ENCODE data around the gene ACYP2.

Gene ACYP2

DNA sequence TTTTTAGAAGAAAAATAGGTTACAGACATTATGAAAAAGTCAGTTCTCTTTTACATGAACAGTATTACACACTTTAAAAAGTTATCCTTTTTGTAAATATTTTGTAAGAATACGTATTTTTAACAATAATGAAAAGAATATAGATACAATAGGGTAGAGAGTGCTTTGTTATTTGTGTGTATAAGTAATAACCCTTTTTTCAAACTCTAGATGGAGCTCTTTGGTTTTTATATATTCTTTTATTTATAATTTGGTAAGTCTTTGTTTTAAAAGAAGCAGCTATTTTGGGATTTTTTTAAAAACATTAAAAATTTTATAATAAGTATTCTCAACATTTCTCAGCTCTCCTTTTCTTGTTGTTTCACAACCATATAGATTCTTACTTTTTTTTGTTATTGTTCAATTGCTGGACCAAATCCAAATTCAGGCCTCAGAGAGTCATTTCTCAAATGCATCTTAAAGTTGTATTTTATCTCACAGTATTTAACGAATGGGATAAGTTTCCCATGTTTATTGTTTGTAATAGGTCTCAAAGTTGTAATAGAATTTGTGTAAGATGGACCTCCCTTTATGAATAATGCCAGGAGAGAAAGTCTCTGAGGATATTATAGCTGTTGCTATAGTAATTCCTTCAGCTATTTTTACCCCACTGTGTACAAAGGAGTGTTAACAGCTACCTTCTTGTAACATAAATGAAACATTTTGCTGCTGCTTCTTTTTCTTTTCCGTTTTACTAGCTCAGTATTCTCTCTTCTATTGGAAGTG is 46.4 kb downstream of the ACYP2 start:
- DNase-seq, result no peak

DNA sequence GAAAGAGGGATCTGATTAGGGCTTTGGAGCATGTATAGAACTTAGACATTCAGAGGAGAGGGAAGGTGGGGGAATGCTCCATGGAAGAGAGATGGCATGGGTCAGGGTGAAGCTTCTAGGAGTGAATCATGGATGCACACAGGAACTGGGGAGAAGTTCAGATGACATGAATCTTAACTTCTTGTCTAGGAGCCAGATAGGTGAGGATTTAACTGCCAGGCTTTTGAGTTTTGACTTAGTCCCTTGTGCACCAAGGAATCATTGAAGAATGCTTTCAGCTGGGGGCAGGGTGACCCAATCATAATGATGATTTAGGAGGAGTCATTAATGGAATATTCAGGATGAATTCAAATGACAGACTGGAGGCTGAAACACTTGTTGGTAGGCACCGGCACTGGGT is 48.7 kb downstream of the ACYP2 start:
- DNase-seq, result peak; percentile 1

DNA sequence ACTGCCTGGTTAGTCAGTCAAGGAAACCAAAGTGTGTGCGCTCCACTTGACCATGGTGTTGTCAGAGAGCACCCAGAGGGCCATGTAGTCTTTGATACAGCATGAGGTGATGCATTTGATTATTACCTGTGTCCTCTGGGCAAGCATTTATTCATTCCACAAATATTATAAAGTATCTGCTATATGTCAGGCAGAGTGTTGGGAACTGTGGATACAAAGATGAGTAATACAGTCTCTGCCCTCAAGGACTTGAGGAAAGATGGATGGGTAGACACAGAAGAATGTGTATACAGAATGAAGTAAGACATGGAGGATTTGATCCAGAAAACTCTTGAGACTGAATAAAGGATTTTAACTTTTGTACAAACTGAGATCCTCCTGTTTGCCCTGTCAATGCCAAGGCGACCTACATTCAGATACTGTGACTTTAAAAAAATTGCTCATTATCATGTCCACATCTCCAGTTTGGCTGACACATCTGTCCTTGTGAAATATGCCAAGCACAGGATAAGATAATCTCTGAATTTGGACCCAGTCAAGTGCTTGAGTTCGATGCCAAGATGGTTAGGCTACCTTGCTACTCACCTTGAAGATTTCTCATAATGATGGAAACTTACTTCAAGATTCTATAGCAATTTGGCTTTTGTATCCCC is 50.8 kb downstream of the ACYP2 start:
- DNase-seq, result no peak

DNA sequence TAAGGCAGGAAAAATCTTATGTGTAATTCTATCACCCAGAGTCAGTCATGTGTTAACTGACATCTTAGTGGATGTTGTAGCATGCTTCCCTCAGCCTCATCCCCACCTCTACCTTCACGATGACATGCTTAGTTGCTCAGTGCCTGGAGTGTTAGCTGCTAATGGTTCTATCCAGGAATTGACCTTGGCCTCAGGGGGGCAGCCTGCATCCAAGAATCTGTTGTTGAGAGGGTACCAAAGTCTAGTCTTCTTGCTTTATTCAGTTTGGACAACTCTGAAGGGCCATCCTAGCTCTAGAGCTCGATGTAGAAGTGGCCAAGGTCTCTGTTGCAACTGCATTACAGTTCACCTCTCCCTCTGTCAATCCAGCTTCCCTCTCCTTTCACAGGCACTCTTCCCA is 61.2 kb downstream of the ACYP2 start:
- peak; percentile 46 for DNase-seq

DNA sequence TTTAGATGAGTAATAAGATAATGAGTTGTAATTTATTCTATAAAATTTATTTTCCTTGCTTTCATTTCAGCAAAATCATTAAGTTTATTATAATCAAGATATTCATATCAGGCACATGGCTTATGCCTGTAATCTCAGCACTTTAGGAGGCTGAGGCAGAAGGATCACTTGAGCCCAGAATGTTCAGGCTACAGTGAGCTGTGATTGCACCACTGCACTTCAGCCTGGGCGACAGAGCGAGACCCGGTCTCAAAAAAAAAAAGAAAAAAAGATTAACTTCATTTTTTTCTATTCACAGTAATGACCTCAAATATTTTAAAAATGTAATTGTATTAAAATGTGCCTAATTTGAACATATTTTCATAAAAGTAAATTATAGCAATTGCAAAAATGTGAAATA is 67.9 kb downstream of the ACYP2 start:
- no peak for DNase-seq

DNA sequence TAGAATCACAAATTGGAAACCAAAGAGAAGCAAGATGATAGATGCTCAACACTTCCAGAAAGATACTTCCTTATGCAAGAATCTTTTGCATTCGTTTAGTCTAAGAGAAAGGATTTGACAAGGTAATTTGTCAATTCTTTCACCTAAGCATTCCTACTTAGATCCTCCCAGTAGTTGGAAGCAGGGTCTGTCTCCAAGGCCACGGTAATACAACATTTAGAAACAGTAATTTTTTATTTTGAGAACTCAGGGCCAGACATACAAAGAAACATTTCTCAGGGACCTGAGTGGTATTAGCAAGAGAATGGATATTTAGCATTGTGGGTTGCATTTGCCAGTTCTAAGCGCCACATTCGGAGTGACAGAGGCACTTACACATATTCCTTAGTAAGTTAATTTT is 68.6 kb downstream of the ACYP2 start:
- DNase-seq, result no peak

DNA sequence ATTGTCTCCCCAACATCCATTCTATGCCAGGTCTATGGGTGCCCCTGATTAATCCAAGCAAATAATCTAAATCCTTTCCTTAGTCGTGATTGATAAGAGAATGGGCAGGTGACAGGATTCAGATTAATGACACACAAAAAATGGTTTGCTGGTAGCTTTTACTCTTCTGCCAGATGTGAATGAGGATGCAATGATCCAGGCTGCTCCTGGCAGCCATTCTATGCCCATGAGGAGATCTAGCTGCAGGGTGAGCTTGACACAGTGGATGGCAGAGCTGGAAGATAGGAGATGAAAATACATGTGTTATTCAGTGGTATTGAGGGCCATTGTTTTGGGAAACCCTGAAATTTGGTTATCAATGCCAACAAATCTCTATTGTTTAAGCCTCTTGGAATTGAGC is 69.7 kb downstream of the ACYP2 start:
- no peak for DNase-seq

DNA sequence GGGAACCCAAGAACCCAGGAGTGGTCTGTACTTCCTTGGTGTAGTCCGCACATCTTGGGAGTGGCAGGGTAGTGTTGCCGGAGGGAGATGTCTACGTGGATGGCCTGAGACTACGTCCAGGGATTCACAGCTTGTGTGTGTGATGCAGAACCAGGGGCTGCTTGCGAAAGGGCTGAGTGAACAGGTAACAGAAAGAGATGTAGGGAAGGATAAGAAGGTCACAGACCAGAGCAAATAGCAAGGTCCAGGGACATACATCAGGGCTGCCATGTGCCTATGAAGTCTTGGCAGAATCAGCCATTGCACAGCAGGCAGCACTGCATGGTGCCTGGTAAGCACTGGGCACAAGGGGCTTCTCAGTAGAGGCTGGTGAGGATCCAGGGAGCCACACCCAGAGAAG is 71.9 kb downstream of the ACYP2 start:
- DNase-seq, result no peak

DNA sequence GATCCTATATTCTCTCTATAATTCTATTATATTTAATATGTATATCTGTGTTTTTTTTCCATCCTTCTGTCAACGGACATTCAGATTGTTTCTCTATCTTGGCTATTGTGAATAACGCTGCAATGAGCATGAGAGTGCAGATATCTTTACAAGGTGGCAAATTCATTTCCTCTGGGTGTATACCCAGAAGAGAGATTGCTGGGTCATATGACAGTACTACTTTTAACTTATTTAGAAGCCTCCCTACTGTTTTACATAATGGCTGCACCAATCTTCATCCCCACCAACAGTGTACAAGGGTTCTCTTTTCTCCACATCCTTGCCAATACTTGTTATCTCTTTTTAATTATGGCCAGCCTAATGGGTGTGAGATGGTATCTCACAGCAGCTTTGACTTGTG is 74.1 kb downstream of the ACYP2 start:
- DNase-seq, result no peak

DNA sequence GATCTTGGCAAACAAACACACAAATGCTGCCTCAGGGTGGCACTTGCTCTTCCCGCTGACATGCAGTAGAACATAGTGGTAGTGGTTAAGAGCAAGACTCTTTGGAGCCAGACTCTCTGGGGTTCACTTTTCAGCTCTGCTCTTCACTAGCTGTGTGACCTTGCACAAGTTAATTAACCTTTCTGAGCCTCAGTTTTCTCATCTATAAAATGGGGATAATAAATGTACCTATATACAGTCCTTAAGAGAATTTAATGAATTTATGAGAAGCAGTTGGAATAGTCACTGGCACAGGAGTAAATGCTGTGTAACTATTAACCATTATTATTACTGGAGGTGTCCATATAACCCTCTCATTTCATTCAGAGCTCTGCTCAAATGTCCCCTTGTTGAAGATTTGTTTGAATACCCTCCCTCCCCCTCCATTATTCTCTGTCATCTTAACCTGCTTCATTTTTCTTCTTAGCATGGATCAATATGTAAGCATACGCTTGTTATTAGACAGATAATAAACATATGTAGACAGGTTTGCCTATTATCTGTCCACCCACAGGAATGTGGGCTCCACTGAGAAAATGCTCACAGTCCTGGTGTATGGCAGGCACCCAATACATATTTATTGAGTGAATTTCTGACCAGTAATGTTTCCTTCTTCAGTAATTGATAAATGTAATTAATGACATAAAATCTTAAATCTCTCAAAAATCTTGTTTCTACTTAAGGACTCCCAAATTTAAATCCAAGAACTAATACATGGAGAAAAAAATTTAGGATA is 76.1 kb downstream of the ACYP2 start:
- DNase-seq, result no peak

DNA sequence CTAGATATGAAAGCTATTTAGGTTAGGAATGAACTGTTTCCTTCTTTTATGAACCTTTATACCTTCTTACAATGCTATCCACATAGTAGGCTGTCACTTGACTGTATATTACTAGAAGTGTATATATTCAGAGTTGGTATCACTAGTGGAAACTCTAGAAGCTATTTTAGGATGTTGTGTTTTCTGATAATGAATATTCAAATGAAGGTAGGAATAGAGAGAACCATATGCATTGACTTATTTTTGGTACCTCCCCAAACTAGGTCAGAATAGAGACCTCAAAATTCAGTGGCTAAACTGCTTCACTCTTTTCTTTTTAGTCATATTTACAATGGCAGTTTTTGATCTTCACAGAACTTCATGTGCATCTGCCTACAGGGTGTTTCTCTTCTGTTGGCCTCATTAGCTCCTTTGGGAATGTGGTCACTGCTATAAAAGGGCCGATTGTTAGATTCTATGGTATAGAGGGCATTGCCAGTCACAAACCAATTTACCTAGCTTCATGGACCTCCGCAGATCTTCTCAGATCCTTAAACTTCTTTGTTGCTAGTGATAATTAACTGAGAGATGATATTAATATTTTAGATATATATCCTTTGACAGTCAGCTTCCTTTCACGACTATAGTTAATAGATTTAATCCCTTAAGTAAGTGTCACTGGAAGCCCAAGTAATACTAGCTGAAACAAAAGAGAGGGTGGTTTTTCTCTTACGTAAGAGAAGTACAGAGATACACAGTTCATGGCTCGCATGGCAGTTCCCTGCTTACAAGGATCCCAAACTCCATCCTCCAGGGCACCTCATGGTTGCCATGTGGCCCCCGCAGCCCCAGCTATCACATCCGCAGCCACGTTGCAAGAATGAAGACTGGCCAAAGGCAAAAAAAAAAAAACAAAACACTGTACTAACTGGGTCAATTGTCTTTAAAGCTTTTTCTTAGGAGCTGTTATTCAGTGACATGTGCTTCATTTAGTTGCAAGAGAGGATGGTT is 79.6 kb downstream of the ACYP2 start:
- DNase-seq, result no peak

DNA sequence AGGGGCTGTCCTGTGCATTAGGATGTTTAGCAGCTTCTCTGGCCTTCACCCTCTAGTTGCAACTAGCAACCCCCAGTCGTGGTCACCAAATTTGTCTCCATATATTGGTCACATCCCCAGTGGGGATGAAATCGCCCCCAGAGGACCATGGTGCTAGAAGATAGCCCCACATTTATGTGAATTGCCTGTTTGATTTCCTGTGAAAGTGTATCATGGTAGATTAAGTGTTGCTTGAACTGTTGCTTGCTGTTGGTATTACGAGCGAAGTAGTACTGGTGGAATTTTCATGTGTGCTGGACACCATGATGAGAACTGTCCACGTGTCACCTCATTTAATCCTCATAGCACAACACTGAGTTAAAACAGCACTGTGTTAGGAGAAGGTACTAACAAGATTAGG is 81.2 kb downstream of the ACYP2 start:
- DNase-seq, result no peak

DNA sequence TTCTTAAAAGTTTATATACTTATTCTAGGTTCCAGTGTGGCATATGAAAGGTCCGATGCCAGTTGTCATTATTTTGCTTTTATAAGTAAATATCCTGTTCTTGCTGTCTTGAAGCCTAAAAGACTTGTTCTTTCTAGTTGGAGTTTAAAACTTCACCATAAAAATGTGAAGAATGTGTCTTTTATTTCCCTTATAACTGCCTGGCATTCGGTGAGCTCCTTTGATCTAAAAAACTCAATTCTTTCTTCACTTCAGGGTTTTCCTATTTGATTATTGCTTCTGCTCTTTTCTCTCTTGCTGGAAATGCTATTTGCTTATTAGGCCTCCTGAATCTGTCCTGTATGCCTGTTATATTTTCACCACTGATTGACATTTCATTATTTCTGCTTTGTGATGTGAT is 89.1 kb downstream of the ACYP2 start:
- DNase-seq, result no peak

DNA sequence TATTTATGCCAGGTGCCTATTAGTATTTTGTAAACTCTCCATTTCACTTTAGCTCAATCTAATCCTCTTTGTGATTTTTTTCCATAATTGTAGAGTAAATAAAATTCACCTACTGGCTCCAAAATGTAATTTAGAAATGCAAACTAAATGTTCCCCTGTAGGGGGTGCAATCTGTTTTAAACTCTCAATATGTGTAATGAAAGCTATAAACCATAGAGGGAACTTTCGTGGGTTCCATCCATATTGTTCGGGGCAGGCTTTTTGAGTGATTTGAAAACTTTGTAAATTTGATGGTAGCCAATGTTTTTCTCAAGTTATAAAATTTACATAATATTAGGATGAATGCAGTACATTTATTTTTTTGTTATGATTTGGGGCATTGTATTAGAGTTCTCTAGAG is 91.2 kb downstream of the ACYP2 start:
- no peak for DNase-seq

DNA sequence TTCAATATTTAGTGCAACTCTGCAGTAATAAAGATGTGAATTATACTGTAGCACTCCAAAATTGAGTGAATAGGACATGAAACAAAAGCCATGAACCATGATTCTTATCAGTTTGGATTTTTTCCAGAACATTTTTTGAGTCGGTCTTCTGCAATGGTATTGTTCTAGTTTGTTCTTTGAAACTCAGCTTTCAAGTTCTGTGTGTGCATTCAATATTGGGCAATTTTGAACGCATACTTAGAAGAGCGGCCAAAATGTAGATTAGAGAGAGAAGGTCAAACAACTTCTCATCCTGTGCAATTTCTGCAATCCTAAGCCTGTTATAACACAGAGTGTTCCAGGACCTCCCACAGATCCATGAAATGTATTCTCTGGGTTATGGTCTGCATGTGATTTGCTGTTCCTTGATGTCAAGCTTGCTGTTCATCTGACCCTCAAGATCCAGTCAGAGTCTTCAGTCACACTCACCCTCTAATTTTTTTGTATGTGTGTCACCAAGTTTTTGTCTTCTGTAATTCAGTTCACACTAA is 92.3 kb downstream of the ACYP2 start:
- DNase-seq, result no peak

DNA sequence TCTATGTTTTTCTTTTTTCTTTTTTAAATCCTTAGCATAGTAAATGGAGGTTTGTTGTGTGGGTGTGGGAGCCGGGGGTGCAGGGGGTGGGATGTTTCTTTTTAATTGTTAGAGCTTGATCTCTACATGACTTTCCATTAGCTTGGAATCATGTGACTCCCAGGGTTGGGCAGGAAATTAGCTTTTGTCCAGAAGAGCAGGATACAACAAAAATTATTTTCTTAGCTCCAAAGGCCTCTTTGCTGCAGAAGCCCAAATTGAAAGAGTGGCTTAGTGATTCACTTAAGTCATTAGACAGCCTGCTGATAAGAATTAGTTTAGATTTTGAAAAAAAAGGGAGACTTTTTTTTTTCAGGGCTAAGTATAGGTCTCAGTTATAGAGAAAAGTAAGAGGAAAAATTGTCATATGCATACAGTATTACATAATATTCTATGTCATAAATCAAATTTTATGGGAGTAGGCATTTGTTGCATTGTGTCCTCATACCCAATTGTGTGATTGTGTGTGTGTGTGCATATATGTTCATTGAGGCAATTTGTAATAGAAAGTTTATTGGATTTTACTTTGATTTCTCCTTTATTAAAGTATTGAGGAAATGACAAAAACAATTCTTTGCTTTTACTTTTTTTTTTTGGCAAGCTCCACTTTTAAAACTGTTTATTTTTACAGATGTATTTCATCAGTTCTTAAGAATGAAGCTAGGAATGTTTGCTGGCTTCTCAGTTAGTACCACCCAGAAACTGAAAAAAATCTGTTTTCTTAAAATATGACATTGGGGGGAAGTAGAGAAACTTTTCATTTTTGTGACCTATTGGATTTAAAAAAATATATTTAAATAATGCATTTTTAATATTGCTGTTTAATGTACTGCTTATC is 93.2 kb downstream of the ACYP2 start:
- no peak for DNase-seq

DNA sequence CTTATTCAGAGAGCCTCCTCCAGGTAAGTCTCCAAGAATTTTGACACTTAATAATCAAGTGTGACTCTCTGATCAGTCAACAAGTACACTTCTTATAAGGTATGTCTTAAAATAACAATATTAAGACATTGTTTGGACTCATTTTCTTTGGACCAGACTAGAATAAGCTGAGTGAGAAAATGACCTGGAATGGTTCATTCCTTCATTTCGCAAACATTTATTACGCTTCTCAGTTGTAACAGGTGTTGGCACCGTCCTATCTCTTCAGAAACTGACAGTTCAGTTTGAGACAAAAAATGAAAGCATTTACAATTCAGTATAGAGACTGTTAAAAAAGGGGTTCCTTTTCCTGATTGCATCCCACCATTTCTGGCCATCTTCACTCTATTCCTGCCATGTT is 94.0 kb downstream of the ACYP2 start:
- no peak for DNase-seq

DNA sequence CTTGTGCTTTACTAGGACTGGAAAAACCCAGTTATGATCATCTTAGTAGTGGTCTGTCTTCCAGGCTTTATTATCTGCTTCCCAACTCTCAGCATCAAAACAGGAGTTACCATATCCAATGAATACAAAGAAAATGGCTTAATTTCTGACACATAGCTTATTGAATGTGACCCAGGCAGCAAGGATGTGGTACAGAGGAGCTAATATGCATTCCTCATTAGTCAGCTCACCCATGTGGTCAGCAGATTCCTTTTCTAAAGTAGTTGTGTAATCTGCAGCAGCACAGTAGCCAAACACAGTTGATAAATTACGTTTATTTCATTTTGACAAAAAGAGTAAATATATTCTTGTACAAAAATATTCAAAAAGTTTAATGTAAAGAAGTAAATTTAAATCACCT is 97.0 kb downstream of the ACYP2 start:
- DNase-seq, result peak; percentile 95

DNA sequence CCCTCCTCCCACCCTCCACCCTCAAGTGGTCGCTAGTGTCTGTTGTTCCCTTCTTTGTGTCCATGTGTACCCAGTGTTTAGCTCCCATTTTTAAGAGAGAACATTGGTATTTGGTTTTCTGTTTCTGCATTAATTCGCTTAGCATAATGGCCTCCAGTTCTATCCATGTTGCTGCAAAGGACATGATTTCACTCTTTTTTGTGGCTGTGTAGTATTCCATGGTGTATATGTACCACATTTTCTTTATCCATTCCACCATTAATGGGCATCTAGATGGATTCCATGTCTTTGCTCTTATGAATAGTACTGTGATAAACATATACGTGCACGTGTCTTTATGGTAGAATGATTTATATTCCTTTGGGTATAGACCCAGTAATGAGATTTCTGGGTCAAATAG is 97.7 kb downstream of the ACYP2 start:
- no peak for DNase-seq

DNA sequence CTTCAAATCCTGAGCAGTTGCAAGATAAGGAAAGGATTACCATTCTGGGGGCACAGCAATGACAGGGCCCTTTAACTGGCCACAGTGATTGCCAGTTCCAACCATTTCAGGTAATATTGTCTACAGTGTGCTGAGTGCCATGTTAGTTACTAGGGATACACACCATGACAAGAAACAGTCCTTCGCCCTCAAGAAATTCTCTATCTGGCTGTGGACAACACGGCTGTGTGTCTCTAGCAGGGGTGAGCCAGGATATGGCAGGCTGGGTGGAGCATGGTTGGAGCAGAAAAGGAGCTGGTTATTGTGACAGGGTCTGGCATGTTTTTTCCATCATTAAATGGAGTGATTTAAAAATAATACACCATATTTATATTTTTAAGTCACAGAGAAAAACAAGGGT is 109.6 kb downstream of the ACYP2 start:
- DNase-seq, result no peak

DNA sequence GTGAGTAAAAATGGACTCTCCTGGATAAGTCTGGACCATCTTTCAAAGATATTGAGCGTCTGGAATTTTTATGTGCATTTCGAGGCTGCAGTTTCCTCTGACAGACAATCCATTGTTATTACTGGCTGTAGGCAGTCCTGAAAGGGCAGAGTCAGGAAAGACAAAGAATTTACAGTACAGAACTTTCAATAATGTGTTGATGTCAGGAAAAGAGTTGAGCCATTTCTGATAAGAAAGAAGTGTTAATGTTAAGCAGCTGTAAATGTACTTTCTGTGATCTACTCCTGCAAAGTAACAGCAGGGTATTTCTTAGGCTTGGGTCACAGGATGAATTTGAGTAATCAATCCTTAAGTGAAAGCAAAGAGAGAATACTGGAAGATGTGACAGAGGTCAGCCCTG is 110.8 kb downstream of the ACYP2 start:
- DNase-seq, result no peak

DNA sequence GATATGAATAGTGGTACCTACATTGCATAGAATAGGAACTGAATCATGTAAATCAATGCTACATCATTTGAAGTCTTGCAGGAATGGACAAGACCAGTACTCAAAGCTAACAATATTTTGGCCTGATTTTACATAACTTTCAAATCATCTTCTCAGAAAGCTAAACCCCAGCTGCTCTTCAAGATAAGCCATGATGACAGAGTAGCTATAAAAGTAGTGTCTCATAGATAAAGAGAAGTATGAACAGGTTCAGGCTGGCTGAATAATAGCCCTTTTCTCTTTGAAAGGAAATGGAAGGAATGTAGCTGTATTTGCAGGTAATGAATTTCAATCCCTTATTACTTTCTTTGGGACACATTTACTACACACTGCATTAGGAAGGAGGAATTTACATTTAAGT is 112.4 kb downstream of the ACYP2 start:
- DNase-seq, result no peak
